ENCODE measurements around the gene TMEM121B.
"Not testable (repeated sequence)": the region's sequence is repeated elsewhere in the genome, so short reads cannot be mapped to it uniquely, and the experiment has no call there.

The TMEM121B gene

DNA sequence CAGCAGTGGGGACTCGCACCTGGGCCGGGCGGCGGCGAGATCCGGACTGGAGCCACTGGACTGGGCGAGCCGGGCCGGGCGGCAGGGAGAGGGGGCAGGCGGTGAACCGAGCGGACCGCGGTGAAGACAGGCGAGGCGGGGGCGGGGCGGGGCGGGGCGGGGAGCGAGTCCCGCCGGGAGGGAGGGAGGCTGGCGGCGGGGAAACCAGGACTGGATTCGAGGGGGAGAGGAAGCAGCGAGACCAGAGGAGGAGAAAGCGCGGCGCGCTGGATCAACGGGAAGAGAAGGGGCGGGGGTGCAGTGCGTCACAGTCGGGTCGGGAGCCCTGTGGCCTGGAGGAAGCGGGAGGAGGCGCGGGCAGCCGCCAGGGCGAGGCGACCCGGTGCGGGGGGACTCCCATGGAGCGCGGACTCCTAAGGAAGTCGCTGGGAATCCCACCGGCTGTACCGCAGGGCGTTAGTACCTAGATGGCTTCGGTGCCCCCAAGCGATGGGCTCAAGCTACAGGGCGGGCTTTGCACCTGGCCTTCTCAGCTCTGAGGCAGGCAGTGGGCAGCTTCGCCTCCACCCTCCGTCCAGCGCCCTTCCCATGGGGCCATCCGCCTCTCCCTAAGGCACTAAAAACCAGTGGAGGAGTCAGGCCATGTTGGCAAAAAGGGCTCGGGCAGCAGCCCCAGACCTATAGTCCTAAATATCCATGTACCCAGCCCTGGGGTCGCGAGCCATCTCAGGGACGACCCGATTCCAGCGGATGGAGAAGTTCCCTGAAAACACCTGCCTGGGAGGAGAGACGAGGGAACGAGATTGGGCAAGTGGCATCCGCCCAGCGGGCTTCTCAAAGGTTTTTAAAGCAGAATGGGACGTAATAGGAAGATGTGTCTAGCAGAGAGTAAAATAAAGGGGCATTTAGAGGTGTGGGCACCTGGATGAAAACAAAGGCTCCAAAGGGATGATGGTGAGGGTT, at the start of gene TMEM121B:
TSS of gene TMEM121B (minus strand) at position 128 of the 963 bp plus-strand sequence. CDS start 233 bp downstream, outside the sequence.
- no peak for DNase-seq (ENCODE audit: low read depth in 2 of 2)

DNA sequence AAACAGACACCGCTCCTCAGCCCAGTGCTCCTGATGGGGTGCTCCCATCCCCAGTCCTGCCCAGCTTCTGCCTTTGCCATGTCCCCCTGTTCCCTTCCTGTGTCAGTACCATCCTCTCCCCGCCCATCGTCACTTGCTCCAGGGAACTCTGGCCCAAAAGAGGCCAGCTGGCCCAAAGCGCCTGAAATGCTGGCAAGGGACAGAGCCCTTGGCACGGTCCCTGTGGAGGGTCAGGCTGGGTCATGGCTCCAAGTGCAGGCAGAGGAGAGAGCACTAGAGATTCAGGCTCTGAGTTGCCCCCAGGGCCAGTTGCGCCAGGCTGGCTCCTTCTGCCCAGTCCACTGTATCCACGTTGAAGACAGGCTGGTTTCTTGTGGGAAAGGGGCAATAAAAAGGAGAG, 46.3 kb upstream of the TMEM121B start:
- no peak for DNase-seq (ENCODE audit: low read depth in 2 of 2)

DNA sequence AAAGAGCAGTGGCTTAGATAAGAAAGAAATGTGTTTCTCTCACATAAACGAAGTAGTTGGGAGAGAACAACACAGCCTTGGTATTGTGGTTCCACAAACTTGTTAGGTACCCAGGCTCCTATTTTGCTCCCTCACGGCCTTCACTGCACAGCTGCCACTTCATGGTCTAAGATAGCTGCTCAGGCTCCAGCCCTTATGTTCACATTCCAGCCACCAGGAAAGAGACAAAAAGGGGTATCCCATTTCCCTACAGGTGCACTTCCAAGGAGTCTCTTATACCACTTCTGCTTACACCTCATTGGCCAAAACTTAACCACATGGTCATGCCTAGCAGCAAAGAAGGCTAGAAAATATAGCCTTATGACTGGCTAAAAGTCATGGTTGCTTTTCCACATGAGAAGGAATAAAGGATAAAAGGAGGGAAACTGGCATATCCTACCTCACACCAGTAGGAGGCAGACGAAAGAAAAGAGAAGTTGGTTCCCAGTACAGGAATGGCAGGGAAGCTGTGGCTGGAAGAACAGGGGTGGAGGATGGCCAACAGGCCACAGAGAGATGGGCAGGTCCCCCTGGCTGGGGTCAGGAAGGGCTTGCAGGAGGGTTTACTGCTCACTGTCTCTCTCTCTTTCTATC, 43.3 kb upstream of the TMEM121B start:
- no peak for DNase-seq (ENCODE audit: low read depth in 2 of 2)

DNA sequence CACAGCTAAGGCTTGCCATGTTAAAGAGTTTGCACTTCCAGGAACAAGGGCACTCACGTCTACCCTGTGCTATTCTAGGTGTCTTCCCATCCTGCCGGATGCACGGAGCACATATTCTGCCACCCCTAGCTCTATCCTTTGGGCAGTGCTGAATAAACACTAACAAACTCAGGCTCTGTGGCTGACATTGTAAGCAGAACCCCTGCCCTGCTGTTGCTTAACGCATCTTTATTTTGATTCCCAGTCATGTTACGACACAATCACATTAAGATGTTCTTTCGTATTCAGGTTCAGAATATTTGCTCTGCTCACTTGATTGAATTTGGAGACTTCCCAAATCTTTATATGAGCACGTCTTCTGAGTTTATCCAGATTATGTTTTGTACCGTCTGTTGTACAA, 41.6 kb upstream of the TMEM121B start:
- no peak for DNase-seq (ENCODE audit: low read depth in 2 of 2)

DNA sequence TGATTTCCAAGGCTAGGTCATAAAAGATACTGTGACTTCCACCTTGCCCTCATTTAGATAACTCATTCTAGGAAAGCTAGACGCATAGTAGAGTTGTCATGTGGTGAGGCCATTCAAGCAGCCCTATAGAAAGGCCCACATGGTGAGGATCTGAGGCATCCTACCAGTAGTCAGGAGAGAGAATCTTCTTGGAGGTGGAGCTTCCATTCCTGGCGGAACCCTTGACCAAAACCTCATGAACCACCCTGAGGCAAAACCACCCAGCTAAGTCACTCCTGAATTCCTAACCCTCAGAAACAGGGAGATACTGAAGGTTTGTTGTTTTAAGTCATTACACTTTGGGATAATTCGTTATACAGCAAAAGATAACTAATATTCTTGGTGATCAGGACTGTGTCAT, 40.8 kb upstream of the TMEM121B start:
- DNase-seq (ENCODE audit: low read depth in 2 of 2) = no peak

DNA sequence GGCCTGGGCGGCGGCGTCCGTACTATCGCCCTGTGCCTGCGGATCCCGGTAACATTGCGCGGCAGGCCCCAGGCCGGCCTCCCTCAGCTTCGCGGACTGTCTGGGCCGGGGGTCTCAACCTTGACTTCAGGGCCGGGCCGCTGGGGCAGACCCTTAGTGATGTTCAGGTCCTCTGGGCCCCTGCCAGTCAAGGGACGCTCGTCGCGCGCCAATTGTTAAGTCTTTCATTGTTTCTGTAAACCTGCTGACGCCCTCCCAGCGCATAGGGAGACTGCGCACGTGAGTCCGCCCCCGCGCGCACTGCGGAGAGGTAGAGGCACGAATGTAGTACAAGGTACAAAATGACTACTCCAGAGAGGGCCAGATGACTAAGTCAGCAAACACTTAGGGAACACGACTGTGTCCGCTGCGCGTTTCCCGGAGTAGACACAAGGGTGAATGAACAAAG, 38.4 kb upstream of the TMEM121B start:
- DNase-seq (ENCODE audit: low read depth in 2 of 2) = peak; percentile 14 to 20

DNA sequence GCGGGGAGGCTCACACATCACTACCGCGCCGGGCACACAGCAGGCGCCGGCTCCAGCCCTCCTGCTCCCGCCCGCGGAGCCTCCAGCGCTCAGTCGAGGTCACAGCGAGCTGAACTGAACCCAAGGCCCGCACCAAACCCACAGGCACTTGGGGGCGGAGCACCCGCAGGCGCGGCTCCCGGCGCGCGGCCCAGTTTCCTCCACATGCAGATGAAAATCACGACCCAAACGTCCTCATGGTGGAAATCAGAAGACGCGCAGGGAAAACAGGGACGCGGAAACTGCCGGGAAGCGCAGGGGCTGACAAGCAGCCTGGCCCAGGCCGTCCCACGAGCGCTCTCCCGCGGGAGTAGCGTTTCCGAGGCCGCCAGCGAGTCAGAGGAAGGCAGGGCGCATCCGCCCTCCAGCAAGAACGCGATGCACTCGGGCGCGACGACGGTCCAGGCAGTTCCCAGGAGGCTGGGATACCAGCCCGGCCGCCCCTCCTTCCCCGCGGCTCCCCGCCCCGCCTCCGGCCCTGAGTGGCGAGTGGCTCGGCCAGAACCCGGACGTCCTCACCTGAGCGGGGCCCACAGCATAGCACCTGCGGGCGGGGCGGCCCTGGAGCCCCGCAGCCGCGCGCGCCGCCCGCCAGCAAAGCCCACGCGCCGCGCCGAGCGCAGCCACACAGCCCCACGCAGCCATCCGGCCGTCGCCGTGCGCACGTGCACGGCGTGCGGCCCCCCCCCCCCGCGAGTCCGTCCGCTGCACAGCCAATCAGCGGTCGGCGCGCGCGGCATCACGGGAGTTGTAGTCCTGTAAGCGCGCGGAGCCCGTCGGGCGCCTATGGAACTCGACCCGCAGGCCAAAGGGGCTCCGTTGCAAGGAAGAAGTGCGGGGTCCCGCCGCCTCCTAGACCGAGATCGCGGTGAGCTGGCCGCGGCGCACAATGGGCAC, 37.7 kb upstream of the TMEM121B start, which contains the start of gene HDHD5:
TSS of gene HDHD5 (minus strand) at position 710 of the 936 bp plus-strand sequence. CDS start at position 684, 26 bp downstream.
- peak; percentile 74 to 75 for DNase-seq (ENCODE audit: low read depth in 2 of 2)

DNA sequence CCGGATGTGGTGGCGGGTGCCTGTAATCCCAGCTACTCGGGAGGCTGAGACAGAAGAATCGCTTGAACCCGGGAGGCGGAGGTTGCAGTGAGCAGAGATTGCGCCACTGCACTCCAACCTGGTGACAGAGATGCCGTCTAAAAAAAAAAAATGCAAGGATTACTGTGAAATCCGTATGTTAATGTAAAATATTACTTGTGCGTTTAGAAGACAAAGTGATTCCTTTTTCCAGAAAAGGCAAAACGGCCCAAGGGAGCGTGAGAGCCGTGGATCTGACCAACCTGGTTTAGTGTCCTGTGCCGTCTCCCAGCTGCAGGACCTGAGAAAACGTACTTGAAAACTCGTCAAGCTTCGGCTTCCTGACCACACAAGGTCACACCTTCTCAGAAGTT, 37.0 kb upstream of the TMEM121B start:
- no peak for DNase-seq (ENCODE audit: low read depth in 2 of 2)

DNA sequence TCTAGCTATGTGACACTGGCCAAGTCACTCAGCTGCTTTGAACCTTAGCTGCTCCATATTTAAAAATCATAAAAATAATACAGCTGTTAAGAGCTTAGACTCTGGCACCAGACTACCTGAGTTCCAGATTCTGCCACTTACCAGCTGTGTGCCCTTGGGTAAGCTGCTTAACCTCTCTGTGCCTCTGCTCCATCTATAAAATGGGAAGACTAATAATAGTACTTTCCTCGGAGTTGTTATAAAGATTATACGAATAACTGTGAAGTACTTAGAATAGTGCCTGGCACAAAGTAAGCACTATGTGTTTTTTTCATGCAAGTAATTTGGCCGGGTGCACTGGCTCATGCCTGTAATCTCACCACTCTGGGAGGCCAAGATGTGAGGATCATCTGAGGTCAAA, 36.6 kb upstream of the TMEM121B start:
- DNase-seq (ENCODE audit: low read depth in 2 of 2) = no peak

DNA sequence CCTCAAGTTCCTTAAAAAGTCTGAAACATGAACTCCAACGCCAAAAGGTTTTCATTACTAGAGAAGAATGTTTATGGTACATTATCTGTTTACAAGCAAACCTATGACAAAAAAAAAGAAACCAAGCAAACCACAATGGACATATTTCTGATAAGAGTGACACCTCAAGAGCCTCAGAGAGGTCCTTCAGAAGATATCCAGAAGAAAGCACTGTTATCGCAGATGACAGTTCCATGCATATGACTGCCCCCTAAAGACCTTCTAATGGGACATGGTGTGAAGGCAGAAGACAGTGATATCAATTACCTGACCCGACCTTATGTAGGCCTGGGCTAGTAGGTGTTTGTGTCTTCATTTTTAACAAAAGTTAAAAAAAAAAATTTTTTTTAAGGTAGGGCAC, 34.8 kb upstream of the TMEM121B start:
- no peak for DNase-seq (ENCODE audit: low read depth in 2 of 2)

DNA sequence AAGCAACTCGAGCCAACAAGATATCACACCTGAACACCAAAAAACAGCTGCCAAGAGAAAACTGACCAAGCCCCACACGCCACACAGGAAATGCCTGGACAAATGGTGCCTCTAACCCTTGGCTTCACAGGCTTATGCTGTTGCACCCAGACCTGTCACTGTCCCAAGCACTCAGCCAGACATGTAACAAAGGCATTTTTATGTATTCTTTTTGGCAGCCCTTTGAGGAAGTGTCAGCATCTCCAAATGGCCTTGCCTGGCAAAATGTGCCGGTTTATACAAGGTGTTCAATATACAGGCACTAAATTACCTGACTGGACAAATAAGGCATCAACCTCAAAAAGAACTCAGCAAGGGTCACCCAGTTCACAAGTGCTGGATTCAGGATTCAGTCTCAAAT, 31.8 kb upstream of the TMEM121B start:
- DNase-seq (ENCODE audit: low read depth in 2 of 2) = no peak

DNA sequence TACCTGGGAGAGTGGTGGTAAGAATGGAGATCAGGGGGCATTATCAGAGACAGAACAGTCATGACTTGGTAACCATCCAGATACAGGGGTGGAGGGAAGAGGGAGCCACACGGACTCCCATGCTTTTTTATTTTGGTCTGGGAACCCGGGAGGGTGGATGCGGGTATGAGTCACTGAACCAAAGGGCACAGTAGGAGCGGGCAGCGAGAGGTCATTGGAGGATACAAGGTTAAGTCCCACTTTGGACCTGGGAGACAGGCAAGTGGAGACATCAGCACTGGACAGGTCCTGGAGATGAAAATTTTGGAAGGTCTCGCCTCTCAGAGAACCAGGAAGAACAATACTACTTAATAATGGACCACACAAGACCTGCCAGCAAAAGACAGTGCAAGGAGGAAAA, 31.2 kb upstream of the TMEM121B start:
- no peak for DNase-seq (ENCODE audit: low read depth in 2 of 2)

DNA sequence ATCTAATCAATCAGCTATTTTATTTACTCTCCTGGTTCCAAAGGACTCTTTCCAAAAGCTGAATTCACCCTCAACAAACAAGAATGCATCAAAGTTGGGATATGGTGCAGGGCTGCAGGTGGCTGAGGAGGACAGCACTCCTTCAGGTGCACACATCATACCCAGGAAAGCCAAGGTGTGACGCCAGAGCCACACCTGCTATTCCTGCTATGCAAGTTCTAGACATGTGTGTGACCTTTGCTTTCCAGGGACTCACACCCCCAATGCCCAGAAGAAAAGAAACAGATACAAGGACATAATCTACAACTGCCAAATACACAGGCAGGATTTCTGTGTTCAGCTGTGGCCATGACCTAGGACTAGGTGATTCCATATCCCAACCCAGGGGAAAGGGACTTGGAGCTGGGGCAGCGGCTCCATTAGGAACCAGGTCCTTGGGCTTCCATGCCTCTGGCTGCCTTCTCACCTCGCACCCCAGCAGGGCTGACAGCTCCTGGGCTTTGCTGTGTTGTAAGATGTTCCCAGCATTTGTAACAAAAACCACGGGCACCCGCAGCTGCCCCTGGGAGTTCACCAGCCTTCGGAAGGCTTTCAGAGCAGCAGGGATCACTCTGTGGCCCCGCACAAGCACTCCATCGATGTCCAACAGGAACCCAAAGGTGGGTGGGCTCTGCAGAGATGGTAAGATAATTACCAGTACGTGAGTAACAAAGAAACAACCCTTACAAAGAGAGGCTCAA, 28.1 kb upstream of the TMEM121B start:
- no peak for DNase-seq (ENCODE audit: low read depth in 2 of 2)

DNA sequence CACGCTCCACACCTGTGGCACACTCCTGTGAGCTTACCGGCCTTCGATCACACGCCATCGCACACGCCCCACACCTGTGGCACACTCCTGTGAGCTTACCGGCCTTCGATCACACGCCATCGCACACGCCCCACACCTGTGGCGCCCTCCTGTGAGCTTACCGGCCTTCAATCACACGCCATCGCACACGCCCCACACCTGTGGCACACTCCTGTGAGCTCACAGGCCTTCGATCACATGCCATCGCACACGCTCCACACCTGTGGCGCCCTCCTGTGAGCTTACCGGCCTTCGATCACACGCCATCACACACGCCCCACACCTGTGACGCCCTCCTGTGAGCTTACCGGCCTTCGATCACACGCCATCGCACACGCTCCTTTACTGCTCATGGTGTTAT, 26.3 kb upstream of the TMEM121B start:
- not testable (repeated sequence) for DNase-seq (ENCODE audit: low read depth in 2 of 2)

DNA sequence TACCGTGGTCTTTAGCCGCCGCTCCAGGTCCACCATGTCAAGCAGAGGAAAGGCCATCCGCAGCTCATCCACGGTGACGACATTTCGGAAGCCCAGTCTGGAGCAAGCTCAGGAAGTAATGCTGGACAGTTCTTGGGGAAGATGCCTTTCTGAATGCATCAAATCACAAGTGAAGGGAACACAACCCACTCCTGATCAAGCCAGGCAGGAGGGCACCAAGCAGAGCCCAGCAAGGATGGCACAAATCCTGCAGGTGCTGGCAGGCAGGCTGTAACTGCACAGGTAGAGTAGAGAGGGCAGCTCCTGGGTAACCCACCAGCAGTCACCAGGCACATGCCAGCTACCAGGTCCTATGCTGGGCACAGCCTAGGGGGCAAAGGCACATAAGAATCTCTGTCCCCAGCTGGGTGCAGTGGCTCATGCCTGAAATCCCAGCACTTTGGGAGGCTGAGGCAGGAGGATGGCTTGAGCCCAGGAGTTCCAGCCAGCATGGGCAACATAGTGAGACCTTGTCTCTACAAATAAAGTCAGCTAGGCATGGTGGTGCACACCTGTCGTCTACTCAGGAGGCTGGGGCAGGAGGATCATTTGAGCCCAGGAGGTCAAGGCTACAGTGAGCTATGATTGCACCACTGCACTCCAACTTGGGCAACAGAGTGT, 24.0 kb upstream of the TMEM121B start:
- no peak for DNase-seq (ENCODE audit: low read depth in 2 of 2)

DNA sequence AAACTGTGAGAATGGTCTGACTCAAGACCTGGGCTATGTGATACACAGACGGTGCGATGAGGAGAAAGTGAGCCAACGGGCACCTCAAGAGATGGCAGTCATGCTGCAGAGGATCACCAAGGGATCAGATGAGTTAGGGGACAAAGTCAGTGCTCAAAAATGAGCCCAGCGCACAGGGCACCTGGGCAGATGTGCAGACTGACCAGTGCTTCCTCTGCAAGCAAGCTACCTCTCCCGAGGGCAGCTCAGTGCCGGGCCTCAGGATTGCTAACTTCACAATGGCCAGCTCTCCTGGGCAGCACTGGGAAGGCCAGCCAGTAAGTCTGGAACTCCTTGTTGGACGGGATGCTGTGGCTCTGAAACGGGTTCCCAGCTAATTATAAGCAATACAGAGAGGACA, 22.7 kb upstream of the TMEM121B start:
- DNase-seq (ENCODE audit: low read depth in 2 of 2) = no peak

DNA sequence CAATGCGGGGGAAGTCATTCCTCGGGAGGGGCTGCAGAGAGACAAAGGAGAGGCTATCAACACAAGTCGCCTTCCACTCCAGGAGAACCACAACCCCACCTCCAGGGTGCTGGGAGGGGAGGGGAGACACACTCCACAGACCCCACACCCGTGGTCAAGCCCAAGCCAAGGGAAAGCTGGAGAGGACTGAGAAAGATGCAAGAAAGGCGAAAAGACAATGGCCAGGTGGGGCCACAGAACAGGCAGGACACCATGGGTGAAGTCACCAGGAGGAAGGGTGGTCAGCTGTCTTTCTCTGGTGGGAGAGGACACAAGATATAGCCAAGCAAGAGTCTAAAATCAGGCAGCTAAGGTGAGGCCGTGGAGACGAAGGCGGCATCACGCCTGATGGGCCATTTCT, 21.9 kb upstream of the TMEM121B start:
- no peak for DNase-seq (ENCODE audit: low read depth in 2 of 2)

DNA sequence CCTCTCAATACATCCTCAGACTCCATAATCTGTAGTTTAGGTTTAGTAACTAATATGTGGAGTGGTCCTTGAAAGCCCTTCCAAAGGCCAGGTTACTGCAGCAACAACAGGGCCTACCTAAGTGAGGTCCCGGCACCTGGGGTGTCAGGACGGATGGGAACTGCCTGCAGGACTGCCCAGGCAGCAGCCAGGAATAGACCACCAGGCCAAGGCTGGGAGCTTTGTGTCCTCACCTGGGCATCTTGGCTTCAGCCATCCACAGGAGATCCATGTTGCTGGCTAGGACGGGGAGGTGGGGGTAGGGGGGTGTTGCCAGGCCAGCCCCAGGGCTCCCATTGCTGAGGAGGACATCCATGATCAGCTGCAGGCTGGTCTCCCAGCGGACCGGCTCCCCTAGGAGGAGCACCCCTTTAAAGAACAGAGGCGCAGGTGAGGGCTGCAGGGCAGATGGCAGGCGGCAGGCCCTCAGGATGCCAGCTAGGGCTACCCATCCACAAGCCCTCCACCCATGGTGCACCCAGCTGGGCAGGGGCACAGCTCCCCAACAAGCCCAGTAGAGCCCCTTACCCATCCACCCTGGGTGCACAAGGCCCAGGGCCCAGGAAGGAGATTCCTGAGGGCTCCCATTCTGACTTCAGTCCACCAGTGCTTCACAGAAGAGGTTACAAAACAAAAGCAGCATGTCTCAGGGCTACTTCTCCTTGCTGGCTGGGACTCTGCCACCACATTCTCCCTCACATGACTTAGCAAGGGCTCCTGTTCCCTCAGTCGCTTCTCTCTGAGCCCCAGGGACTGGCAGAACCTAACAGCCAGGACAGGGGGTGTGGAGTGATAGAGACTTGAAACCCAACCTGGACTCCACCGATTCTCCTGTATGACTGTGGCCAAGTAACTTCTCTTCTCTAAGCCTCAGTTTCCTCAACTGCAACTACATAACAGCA, 19.9 kb upstream of the TMEM121B start:
- DNase-seq (ENCODE audit: low read depth in 2 of 2) = no peak

DNA sequence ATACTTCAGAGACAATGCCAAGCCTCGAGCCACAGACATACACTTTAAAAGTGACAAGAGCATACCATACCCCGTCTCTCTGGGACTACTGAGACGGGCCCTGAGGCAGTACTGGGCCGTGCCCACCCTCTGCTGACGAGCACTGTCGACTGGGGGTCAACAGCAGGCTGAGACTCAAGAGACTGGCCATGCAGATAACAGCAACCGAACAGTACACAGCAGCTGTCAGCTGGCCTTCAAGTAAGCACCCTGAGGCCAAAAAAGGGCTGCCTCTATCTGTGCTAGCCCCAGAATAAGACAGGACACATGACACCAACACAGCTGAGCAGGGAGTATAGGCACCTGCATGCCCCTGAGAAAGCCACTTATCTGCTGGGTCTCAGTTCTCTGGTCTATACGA, 18.9 kb upstream of the TMEM121B start:
- DNase-seq (ENCODE audit: low read depth in 2 of 2) = no peak
